Measurements from ENCODE around the gene FAM47B. TPM values are rescaled to one million over a fixed set of nuclear protein-coding genes. Genes with fewer than 3 reads are reported as not detected.

FAM47B gene
- total RNA-seq, 1 experiment from 2014 or later = not detected

GRCh38 chrX:34918856-34919255, 23.7 kb upstream of the FAM47B start:
- Histone ChIP-seq H3K4me1 (ENCODE audit: insufficient read depth, low read length) (no peaks in the 10 kb centered on the region), H2BK120ac (ENCODE audit: low read depth, low read length, poor library complexity, severe bottlenecking) (no peak overlapping the region), H3K79me2 (ENCODE audit: insufficient read depth, low read length) (no peaks in the 10 kb centered on the region), H2BK12ac (ENCODE audit: insufficient read length, low read depth, low read length) (no peak overlapping the region), H3K56ac (ENCODE audit: insufficient read length, low read depth, low read length) (no peak overlapping the region), H3K9ac (ENCODE audit: extremely low read depth, insufficient read length, low read length) (no peak overlapping the region), H3K4me2 (ENCODE audit: insufficient read depth, insufficient read length, low read length) (no peak overlapping the region), H2AK5ac (ENCODE audit: insufficient read length, low read length) (no peak overlapping the region), H3K18ac (ENCODE audit: insufficient read length, low read depth, low read length) (no peak overlapping the region), H3K79me1 (ENCODE audit: insufficient read depth, low read depth, low read length, poor library complexity, severe bottlenecking) (no peaks in the 10 kb centered on the region), H4K5ac (ENCODE audit: insufficient read length, low read depth, low read length) (no peak overlapping the region), H3K27ac (ENCODE audit: insufficient read length, low read depth, low read length) (no peak overlapping the region), H3K23ac (ENCODE audit: insufficient read length, low read depth, low read length) (no peak overlapping the region), H4K8ac (replicated peaks; ENCODE audit: insufficient read length, low read depth, low read length) (no peak overlapping the region), H4K91ac (ENCODE audit: insufficient read length, low read depth, low read length) (no peak overlapping the region), H4K20me1 (ENCODE audit: control insufficient read depth, insufficient read depth, insufficient read length) (no peaks in the 10 kb centered on the region), H2BK20ac (ENCODE audit: low read depth, low read length, poor library complexity, severe bottlenecking) (no peak overlapping the region), H3K14ac (ENCODE audit: insufficient read depth, low read length) (no peak overlapping the region), H3K9me3 (ENCODE audit: control insufficient read depth, low read depth, low read length) (no peaks in the 10 kb centered on the region), H3K27me3 (ENCODE audit: insufficient read depth, low read length) (no peaks in the 10 kb centered on the region), H2BK15ac (ENCODE audit: low read depth, low read length) (no peak overlapping the region), H3K23me2 (ENCODE audit: insufficient read length, low read depth, low read length, poor library complexity, severe bottlenecking) (no peaks in the 10 kb centered on the region), H2BK5ac (ENCODE audit: insufficient read length, low read length) (no peak overlapping the region), H3K4ac (ENCODE audit: low read depth, low read length) (no peak overlapping the region), H2AFZ (ENCODE audit: low read length) (no peak overlapping the region), H3T11ph (ENCODE audit: low read length) (no peak overlapping the region)
- Mint-ChIP-seq H3K27ac (no peak overlapping the region), H3K4me3 (no peak overlapping the region), H3K27me3 (ENCODE audit: low read depth) (no peaks in the 10 kb centered on the region), H3K4me1 (no peaks in the 10 kb centered on the region), H3K9me3 (peaks cover 3 to 36% of the 10 kb centered on the region in 2 experiments; a peak in 4 of 5 replicates), H3K36me3 (ENCODE audit: insufficient read depth in 1 of 3, low read depth in 3 of 3) (no peaks in the 10 kb centered on the region)
- DNase-seq = peak; percentile 50
- no CpG with 5 or more reads among the region's 1 CpG for WGBS (ENCODE audit: extremely low coverage, insufficient read length, low lambda C conversion rate)
- TF ChIP-seq CTCF (conservative IDR thresholded peaks at IDR 0.05) = peak; percentile 74
